Stimulated activated CD8-positive, alpha-beta memory T cell treated with anti-CD3 and anti-CD28 coated beads, Interleukin-12 subunit alpha, Interleukin-12 subunit beta, amount 100 ng/mL, for 4 hours (primary cell): ENCODE measurements around the gene AGAP3.
A peak's percentile ranks its signal among the peaks of the same experiment; 100 is the strongest.

Source experiments
- DNase-seq: peaks from one replicate; pipeline ENCODE4 v3.0.0-alpha.2; 2020; ENCODE audit warnings: low read depth

The AGAP3 gene

DNA sequence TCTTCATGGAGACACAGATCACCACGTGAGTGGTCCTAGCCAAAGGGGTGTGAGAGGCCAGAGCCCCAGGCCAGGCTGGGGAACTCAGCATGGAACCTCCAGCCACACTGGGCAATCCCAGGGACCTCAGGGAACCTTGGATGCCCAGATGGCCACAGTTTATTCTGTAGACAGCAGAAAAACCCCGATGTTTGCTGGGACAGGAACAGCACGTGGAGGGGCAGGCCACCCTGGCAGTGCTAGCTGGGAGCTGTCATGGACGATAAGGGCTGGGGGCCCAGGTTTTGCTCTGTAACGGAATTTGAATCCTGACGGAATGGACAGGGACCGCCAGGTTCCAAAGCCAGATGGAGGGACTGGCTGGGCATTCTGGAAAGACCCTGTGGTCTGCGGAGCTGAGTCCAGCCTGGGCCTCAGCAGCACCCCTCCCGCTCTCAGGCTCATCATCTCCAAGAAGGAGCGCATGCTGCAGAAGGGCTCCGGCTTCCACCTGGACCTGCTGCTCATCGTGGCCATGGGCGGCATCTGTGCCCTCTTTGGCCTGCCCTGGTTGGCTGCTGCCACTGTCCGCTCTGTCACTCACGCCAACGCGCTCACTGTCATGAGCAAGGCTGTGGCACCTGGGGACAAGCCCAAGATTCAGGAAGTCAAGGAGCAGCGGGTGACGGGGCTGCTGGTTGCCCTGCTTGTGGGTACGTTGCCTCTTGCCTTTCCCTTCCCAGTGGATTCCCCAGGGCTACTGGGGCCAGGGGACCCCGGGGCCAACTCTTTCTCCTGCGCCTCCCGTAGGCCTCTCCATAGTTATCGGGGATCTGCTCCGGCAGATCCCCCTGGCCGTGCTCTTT lies 11.2 kb upstream of the AGAP3 start:
- no peak for DNase-seq

DNA sequence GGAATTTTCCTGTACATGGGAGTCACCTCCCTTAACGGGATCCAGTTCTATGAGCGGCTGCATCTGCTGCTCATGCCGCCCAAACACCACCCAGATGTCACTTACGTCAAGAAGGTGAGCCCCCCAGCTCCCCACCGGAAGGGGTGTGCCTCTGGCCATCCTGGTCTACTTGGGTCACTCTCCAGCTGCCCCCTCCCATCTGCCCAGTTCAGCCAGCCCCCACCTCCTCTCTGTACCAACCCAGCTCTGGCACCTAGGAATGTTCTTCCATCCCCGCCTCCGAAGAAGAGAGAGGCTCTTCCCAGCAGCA lies 10.7 kb upstream of the AGAP3 start:
- DNase-seq, result no peak

DNA sequence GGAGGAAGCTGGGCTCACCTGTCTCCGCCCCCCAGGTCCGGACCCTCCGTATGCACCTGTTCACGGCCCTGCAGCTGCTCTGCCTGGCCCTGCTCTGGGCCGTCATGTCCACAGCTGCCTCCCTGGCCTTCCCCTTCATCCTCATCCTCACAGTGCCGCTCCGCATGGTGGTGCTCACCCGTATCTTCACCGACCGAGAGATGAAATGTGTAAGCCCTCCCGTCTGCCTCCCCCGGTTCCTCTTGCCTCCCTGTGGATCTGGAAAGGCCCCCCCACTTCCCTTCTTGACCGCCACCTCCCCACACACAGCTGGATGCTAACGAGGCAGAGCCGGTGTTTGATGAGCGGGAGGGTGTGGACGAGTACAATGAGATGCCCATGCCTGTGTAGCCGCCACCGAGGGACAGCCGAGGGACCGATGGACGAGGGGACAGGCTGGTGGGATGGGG lies 10.3 kb upstream of the AGAP3 start:
- DNase-seq, result no peak

DNA sequence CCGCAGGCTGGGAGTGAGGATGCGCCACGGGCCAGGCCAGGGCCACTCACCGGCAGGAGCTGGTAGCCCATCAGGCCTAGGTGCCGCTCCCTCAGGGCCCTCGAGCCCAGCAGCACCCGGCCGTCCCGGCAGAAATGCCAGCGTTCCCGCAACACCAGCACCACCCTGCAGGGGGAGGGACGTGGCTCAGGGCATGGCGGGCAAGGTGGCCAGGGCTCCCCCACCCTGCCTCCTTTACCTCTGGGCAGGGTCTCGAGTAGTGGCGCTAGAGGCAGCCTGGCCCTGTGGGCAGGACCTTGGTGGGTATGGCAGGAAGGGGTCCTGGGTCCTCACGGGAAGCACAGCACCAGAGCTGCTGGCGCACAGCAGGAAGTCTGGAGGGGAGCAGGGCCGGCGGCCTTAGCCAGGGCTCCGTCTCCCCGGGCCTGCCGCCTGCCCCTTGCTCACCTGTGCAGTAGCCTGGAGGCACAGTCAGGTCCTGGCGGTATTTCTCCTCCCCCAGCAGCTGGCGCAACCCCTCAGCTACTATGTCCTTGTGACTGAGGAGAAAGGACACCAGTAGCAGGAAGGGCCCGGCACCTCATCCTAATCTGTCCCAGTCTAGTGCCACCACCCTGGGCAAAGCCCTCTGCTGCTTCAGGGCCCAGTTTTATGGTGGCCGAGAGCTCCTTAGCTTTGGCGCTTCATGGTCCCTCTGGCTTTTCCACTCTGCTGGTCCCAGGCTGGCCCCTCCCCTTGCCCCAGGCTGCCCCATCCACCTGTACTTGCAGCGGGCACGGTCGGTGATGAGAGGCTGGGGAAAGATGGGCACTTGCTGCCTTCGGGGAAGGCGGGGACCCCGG lies 9.2 kb upstream of the AGAP3 start:
- no peak for DNase-seq

DNA sequence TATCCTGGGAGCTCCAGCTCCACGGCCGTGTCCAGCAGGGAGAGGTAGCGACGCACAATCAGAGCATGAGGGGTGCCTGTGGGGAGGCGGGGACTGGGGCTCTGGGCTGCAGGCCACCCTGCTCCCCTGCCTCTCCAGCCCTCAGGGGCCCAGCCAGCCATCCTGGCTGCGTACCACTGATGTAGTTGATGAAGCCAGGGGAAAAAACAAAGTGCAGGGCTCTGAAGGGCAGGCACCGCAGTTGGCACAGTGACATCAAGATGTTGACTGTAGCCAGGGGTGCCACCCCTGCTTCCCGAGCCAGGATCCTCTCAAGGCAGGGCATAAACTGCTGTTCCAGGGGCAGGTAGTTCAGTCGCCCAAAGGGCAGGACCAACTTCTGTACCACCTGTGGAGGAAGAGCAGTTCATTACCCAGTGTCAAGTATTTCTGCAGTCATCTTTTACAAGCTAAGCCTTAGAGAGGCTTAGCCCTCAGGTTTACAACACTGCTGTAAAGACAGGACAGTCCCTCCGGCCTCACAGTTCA lies 8.5 kb upstream of the AGAP3 start:
- no peak for DNase-seq

DNA sequence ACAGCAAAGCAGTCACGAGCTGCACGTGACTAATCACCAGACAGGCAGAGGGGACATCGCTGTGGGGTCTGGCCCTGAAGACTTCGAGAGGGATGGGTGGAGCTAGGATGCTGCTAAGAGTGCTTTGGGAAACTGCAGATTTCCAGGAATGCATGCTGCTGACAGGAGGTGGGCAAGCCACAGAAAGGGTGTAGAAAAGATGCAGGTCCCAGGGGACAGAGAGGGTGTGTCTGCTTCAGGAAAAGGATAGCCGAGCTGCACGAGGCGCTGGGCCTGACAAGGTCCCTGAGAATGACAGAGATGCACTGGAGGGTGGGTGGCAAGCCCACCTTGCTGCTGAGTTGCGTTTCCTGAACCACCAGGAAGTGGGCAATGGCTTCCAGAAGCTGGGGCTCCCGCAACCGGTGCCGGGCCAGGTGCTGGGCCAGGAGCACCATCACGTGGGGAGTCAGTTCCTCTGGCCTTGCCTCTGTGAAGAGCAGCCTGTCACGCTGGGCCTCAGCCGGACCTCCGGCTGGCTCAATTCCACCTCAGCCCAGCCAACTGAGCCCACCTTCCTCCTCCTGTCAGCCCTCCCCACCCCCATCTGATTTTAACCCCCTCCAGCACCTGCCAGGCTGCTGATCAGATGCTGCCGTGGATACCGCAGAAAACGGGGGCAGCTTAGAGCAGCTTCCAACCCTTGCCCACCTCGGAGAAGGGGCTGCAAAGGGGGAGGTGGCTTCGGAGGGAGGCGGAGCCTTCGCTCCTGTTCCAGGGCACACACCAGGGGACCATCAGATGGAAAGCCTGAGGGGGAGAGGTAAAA lies 7.8 kb upstream of the AGAP3 start:
- no peak for DNase-seq

DNA sequence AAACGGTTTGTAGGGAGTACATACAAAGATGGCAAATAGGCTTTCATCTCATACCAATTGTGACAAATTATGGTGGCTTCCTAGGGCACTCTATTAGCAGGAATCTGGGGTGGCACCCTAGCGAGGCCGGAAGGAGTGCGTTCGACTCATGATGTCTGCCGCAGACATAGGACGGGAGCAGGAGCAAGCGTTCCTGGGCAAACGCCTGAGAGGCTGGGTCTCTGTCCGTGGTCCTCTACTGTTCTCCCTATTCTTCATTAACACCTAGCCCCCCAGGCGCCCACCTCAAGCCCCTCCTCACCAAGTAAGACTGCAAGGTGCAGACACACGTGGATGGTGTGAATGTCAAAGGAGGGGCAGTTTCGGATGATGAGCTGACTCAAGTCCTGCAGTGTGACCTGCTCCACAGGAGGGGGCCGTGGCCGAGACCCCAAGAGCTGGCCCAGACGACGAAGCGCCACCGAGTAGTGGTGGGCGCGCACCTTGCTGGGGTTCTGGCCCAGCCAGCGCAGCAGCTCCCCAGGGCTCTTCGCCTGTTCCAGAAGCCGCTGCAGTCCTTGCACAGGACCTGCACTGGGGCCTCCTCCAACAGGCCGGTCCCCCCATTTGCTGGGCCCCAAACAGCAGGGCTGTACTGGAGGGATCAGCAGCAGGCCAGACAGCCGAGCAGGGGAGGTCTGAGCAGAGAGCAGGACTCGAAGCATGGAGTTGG lies 6.9 kb upstream of the AGAP3 start:
- DNase-seq, result no peak

DNA sequence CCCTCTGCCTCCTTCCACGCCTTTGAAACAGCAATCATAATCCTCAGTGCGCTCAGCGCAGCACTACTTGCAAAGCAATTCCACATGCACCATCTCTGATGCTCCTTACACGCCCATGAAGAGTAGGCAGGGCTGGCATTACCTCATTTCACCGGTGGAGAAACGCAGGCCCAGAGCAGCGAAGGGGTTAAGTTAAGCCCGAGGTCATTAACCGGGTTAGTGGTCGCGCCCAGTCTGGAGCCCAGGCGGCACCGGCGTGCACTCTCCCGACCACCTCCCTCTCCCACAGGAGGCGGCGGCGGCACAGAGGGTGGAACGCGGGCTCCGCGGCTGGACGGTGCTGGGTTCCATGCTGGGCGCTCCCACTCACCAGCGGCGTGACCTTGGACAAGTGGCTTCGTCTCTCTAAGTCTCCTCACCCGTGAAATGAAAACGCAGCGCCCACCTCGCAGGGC lies 6.2 kb upstream of the AGAP3 start:
- DNase-seq, result no peak

DNA sequence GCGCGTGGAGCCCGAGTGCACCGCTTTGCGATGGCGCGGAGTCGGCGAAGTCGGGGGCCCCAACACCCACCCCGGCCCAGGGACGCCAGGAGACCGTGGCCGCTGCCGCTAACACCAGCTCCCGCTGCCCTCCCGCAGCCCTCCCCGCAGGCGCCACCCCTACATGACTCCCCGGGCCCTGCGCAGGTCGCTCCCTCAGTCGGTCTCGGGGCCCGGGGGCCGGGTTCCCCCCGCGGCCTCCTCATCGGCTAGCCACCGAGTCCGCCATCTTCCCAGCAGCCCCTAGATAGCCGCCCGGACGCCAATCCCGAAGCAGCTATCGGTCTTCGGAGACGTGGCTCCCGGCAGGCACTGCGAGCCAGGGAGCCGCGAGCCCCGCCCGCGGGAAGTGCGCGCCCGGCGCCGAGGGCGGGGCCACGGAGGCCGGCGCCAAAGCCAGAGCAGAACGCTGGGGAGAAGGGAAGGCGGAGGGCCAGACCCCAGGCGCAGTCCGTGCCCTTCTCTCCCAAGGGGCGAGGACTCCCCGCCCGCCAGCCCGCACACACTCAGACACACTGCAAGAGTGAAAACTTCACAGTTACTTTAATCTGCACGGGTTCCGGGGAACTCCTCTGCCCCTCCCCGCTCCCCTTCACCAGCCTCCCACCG lies 5.6 kb upstream of the AGAP3 start, which contains the start of gene FASTK:
Gene FASTK, minus strand, starts transcription at position 288 of the 648 bp plus-strand sequence. Its CDS starts 43 bp downstream, at position 245.
- peak; percentile 78 for DNase-seq

DNA sequence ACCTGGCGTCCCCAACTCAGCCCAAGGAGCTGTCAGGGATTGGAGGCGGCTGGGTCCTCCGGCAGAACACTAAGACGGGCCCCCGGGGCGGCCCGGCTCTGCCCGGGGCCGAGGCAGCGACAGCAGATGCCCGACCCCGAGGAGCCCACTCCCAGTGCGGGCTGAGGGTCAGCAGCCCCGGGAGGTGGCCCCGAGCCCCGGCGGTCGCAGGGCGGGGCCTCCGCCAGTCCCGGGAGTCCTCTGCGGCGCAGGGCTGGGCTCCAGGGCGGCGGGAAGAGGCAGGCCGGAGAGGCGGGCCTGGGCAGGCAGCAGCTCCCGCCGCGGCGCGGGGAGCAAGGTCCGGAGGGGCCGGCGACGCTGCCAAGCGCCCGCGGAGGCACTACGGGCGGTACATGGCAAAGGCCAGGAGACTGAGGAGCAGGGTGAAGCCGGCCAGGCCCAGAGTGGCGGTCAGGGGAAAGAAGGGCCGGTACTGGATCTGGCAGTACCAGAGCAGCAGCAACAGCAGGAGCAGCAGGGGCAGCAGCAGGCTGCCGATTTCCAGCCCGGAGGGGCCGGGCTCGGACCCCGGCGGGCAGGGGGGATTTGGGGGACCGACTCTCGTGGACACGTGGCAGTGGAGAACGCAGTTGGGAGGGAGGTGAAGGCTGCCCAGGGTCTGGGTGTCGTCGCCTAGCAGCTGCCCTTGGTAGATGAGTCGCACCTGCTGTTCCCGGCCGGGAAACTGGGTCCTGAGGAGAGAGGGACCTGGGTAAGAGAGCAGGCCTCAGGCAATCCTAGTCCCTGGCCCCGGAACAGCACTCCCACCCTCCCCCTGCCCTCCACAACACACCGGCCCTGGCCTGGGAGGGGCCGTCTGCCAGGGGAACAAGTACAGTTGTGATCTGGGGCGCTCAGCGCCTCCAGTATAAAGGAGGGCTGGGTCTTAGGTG lies 4.8 kb upstream of the AGAP3 start:
- DNase-seq, result no peak

DNA sequence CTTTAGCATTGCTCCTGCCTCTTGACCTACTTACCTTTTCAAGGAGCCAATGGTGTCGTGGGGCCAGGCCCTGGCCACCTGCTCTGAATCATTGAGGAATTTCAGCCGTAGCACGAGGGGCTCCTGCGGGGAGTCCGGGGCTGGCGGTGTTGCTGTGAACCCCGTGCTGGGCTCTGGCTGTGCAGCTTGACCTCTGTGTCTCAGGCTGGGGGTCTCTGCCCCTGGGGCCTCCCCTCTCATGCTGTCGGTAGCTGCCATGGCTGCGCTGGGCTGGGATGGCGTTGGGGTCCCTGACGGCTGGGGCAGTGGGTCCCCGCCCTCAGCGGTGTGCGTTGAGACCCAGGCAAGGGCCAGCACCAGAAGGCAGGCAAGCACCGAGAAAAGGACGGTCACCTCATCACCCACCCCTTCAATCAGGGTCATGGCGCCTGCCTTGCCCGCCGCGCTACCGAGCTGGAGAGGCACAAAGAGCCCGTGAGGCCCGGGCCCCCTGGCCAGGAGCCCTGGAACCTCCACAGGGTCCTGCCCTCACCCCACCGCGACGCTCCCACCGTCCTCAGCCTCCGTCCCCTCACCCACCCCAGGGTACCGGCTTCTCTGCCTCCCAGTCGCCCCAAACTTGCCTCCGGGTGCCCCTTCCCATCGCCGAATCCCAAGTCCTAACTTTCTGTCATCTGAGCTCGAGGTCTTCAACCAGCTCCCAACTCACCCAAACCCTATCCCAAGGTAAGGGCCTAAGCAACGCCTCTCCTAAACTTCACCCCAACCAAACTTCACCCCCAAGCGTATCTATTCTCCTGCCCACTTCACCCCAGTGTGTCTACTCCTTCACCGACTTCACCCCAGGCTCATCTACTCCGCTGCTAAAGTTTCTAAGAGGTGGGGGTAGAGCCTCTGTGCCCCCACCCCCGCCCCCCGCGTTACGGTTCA lies 3.9 kb upstream of the AGAP3 start:
- DNase-seq, result no peak

DNA sequence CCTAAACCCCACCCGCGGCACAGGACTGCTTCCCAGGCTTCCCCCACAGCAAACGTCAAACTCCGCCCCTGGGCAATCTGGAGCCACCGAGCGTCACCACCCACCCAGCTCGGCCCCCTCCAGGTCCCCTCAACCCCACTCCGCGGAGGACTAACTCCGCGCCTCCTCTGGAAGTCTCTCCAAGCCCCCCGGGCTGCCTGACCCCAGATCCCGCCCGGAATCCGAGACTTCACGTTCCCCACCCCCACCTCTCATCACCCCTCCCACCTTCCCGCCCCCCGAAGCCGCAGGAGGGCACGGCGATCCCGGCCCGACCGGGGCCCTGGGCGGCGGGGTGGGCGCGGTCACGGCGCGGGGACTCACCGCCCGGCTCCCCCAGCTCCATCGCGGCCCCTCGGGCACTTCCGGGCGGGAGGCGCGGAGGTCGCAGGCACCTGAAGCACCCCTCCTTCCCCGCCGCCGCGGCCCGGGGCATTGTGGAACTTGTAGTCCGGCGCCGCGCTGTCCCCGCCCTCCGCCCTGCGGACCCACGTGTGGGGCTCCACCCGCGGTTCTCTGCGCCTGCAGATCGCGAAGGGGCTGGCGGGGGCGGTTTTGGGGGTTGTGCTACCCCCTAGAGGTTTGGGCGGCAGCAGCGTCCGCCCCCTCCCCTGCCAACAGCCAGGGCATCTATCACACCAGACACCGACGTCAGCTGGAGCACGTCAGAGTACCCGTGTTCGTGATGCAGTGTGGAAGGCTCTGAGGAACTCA lies 3.0 kb upstream of the AGAP3 start, which contains the start of gene TMUB1:
Gene TMUB1, minus strand, starts transcription at position 423 of the 753 bp plus-strand sequence. CDS start 930 bp downstream, outside the sequence.
- peak; percentile 77 for DNase-seq

DNA sequence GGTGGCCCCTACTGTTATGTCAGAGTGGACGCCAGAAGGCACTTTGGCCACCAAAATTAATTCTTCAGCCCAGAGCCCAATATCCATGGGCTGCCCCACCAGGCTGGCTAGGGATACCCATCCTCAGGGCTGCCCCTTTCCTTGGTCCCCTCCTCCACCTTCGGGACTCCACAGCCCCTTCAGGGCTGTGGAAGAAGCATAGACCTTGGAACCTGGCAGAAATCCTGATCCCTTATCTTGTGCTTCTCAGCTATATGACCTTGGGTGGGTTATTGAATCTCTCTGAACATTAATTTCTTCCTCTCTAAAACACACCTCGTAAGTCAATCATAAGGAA lies 2.5 kb upstream of the AGAP3 start:
- DNase-seq, result no peak

DNA sequence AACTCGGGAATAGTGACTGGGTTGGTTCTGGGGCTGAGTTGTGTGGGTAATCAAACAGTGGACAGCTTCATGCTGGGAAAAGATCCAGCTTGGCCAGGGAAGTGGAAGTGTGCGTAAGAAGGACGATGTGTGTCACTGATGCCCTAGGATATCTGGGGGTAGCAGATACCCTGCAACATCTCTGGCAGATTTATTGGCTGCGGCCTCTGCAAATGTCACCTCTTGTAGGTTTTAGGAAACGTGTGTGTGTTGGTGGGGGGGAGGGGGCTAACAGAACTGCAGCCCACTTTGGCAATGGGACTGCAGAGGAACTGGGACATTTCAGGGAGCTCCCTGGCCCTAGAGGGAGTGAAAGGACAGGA lies 965 bp upstream of the AGAP3 start:
- no peak for DNase-seq

DNA sequence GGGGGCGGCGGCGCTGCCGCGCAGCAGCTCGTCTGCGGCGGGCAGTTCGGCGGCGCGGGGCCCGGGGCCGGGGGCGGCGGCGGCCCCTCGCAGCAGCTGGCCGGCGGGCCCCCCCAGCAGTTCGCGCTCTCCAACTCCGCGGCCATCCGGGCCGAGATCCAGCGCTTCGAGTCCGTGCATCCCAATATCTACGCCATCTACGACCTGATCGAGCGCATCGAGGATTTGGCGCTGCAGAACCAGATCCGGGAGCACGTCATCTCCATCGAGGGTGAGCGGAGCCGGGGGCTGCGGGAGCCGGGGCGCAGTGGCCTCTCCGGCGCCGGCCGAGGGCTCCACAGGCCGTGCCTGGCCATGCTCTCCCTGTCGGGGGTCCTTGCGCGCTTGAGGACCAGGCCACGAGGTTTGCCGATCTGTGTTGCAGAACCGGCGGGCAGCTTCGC lies 548 bp downstream of the AGAP3 start:
- no peak for DNase-seq

DNA sequence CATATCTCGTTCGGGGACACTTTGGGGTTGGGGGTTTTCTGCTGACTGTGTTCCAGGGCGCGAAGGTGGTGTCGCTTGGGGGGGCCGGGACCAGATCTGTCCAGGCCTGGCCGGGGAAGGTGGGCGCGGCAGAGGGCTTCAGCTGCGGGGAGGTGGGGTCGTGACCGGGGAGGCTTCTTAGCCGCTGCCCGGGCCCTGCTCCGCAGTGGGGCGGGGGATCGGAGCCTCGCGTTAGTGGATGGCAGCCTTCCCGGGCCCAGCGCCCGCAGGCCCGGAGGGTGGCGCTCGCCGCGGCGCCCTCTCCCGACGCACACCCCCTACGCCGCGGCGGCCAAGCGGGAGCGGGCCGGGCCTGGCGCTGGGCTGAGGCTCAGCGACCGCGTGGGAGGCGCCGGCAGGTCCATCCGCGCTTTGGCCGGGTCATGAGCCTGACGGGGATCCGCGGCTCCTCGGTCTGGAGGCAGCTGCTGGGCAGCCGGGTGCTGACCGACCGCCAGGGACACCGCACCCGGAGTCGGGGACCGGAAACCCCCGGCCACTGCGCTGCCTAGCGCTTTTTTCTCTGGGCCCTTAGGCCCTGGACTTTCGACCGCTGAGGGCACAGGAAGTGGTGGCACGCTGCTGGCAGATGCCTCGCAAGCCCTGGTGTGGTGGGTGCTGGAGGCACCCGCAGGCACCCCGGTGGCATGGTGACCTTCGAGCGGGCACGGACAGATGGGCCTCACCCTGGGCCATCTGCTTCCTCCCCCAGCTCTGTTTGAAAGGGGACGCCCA lies 1.2 kb downstream of the AGAP3 start:
- no peak for DNase-seq
